Activated CD4-positive, alpha-beta T cell treated with anti-CD3 and anti-CD28 coated beads, Interleukin-2, amount 50 U/mL, for 16 hours (primary cell): ENCODE data around the gene REEP3.

ENCODE experiments used
- DNase-seq: peaks from one replicate; pipeline ENCODE4 v3.0.0-alpha.2; 2020

REEP3 gene

DNA sequence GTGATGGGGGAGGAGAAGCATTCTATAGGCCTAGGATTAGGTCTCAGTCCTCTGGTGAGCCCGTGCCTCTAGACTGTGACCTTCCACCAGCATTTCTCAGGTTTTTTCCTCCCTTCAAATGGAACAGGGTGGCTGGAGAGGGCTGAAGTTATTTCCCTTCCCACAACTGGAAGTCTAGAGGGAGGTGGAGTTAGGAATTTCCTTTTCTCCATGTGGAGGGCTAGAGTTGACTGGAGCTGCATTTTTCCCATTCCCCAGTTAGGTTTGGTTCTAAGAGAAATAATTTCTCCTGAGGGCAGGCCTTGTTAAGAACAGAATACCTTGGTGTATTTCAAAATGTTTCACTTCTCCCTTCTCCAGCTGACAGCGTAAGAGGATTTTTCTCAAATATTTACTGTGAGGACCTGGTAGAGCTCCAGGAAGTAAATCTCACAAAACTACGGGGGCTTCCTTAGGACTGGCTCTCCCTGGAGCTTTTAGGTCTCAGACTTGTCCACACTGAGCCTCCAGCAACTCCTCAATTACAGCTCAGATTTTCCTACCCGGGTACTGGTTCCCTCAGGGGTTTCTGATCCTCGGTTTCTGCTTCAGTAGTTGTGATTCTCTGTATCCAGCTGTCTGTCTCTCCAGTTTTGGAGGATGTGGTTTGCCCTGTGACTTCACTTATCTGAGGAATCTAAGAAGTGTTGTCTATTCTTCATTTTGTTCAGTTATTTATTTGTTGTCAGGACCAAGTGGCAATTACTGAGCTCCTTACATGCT is 6.0 kb upstream of the REEP3 start:
- peak; percentile 49 for DNase-seq

GRCh38 chr10:63516207-63516606 is 5.0 kb upstream of the REEP3 start:
- DNase-seq, result no peak

DNA sequence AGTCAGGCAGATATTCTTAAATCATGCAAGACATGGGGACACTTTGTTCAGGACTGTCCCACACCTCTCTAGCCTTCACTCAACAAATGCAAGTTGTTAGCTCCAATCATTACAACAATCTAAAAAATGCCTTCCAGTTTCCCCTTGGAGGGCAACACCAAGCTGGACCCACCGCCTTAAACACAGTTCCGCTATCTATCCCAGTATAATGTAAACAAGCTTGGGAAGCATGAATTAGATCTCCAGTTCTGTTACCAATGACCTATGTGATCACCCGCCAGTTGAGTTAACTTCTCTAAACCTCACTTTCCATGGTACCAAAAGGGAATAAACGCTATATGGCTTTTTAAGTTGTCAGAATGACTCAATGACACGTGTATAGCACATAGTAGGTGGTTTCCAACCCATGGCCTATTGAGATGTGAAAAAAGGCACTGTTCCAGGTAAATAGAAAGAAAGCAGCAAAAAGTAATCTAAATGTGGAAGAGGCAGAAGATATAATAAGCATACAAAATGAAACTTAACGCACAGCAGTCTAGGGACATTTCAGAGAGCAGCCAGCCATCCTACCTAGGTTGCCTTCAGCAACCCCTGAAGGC is 2.4 kb upstream of the REEP3 start:
- DNase-seq, result no peak

DNA sequence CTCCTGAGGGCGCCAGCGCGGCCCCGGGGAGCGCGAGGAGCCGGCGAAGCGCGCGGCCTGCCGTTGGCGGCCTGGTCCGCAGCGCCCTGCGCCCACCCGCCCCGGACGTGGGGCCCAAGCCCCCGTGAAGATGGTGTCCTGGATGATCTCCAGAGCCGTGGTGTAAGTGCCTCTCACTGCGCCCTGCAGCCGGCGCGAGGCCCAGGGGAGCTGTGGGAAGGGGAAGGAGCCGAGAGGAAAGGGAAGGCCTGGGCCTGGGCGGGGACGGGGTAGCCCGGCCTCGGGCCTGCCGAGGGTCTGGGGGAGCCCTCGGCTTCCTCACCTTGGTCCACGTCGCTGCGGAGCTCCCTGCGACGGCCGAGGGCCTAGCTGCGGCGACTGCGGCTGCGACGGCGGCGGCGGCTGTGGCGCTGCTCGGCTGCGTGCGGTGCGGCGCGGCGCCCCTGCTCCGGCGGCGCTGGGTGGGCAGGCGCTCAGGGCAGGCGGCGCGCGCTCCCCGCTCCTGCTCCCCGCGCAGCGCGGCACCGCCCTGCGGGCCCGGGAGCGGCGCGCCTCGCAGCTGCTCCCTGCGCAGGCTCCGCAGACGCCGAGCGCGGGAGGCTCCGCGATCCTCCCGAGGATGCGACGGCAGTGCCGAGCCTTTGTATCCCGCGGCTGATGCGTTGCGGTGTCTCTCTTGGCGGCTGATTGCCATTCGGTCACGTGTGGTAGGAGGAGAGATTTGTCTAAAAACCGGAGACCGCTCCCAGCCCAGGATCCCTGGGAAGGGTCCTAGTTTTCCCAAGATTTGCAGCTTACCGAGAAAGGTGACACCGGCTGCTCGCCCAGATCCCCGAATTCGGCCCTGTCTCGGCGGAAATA is 445 bp downstream of the REEP3 start:
- peak; percentile 53 for DNase-seq

- peak; percentile 46 for DNase-seq
Measured at GRCh38 chr10:63522277-63522687, 1.1 kb downstream of the REEP3 start.

DNA sequence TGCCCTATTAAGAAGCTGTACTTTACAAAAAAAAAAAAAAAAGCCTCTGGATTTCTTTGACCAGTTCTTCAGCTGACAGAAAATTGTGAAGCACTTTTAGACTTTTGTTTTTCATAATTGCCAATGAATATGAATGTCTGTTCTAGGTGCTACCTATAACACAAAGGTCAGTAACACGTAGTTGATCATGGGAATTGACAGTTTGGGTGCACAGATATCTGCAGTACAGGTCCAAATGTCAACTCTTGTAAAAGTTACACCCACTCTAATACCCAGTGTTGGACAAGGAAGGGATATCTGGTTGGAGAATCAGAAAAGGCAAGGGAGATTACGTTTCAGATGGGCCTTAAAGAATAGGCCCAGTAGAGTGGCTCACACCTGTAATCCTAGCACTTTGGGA is 1.8 kb downstream of the REEP3 start:
- no peak for DNase-seq

GRCh38 chr10:63525021-63525420 is 3.8 kb downstream of the REEP3 start:
- no peak for DNase-seq

DNA sequence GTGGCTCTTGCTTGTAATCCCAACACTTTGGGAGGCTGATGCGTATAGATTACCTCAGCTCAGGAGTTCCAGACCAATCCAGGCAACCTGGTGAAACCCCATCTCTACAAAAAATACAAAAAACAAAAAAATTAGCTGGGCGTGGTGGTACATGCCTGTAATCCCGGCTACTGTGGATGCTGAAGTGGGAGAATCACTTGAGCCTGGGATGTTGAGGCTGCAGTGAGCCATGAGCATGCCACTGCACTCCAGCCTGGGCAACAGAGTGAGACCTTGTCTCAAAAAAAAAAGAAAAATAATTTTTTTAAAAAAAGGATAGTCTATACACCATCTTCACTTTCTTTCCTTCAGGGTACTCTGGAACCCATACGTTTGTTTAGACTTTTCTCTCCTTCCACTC is 6.2 kb downstream of the REEP3 start:
- no peak for DNase-seq

GRCh38 chr10:63528084-63528744 is 7.0 kb downstream of the REEP3 start:
- DNase-seq, result no peak

- DNase-seq, result no peak
Measured at GRCh38 chr10:63530409-63530808, 9.2 kb downstream of the REEP3 start.

GRCh38 chr10:63534723-63535122 is 13.5 kb downstream of the REEP3 start:
- no peak for DNase-seq

DNA sequence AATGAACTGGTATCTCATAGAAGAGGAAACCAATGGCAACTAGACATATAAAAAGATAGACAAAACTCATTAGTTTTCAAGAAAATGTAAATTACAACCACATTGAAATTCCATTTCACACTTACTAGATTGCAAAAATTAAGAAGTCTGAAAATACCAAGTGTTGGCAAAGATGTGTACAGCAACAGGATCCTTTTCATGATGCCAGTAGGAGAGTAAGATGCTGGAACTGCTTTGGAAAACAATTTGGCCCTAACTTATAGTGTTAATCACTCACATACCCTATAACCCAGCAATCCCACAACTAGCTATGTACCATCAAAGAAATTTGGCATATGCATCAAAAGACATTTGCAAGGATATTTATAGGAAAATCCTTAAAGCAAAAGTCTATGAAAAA is 15.5 kb downstream of the REEP3 start:
- no peak for DNase-seq

DNA sequence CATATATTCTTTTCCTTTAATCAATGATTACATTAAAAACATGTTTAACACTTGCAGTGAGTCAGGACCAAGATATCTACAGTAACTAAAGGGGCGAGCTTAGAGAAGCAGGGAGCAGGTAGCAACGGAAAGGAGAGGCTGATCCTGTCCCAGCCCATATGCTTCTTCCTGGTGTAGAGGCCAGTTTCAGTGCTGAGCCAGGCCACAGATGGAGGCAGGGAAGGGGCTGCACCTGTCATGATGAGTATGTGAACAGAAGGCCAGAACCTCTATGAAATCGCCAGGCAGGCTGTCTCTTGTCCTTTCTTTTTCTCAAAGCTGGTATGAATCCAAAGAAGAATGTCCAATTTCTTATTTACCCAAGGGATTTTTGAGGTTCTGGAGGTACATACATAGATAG is 16.3 kb downstream of the REEP3 start:
- no peak for DNase-seq

DNA sequence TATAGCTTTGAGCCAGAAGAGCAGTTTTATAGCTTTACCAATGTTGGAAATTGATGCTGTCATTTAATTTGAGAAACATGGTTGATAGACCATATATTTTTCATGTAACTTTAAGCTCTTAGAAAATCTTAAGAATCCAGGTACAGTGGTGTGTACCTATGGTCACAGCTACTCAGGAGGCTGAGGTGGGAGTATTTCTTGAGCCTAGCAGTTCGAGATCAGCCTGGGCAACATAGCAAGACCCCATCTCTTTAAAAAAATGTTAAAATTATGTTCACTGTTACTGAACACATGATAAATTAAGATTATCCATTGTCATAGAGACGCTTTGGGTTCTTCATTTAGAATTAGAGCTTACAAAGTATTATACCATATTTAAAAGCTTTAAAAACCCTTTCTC is 18.2 kb downstream of the REEP3 start:
- no peak for DNase-seq

DNA sequence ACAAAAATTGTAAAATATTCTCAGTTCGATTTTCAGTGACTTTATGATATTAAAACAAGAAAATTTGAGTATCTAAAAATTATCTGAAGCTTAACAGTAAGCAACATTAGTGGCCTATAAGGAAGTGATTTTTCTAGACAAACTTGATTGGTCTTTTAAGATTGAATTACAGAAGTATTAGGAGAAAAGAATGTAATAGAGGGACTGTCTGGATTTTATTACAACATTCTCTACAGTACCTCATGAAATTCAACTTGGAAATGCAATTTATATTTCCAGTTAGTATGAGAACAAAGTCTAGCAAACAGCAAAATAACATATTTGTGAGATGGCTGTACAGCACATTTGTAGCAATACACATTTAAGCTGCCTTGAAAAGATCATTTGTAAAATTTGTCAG is 18.8 kb downstream of the REEP3 start:
- DNase-seq, result no peak

DNA sequence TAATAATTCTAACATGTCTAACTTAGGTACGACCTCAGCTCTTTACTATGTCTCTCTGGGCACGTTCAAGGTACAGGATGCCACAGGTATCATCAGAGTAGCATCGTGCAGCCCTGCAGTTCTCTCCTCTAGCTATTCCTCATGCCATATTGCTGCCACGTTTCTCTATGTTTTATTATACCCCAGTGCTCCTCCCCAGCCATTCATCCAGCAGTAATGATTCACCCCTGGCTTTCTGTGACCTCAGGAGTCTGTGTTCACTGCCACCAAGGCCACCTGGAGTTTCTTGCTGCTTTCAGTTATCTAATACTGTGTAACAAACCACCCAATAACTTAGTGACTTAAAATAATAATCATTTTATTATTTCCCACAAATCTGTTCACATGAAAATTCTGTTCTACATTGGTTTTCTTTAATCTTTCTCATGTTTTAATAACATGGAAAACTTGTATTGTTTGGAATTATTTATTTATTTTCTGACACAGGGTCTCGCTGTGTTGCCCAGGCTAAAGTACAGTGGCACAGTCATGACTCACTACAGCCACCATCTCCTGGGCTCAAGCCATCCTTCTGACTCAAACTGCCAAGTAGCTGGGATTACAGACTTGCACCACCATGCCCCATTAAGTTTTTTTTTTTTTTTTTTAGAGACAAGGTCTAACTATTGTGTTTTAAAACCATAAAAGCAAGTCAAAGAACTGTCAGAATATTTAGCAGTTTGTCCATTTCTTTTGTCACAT is 21.8 kb downstream of the REEP3 start:
- DNase-seq, result no peak

DNA sequence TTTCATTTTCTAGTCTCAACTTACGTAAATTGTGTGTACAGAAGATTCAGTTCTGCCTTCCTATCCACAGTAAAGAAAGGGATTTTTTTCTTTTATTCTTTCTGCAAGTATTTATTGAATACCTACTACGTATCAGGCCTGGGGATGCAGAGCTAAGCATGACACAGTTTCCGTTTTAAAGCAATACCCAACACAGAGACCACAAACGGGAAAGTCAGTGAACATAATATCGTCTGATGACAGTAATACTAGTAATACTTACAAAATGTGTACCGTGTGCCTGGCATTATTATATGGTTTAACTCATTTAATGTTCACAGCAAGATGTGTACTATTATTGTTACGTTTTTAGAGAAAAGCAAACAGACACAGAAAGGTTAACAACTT is 22.4 kb downstream of the REEP3 start:
- DNase-seq, result no peak

DNA sequence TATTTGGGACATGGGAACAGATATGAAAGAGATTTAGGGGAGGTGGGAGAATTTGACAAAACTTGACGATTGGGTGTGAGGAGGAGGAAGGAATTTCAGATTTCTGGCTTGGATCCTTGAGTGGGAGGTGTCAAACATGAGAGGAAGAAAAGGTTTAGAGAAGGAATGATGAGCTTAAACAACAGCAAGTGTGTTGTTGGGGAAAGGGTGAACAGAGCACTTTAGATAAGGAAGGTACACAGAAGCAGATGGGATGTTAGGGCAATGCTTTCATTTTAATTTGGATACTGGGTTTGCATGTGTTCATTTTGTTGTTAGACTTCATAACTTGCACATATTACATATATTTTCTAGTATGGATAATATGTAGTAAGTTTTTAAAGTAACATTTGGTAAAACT is 23.2 kb downstream of the REEP3 start:
- DNase-seq, result no peak

DNA sequence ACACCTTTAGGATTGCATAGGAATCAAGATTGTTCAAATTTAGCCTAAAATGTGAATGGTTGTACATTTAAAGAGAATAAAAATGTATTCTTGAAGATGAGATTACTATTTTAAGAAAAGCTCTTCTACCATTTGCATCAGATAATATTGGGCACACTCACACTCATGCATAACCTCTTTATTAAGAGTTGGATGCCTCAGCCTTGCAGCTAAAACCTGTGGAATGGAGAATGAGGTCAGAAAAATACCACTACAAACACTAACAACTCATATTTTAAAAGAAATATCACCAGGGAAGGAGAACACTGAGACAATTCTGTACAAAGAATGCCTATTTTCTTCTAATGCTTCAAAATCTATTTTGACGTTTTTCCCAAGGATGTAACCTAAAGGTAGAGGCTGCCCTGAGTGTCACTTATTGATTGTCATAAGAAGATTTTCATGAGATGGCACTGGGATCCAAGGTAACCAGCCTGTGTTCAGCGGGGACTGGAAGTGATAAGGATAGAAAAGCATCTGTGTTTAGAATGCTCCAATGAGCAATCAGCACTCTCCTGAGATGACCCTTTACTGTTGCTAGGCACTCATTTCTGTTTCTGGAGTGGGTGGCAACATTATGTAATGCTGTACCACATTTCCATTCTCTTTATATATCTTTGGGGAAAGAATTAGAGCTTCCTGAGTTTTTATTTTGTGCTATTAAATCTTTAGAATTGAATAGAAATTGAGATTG is 26.6 kb downstream of the REEP3 start:
- DNase-seq, result no peak

DNA sequence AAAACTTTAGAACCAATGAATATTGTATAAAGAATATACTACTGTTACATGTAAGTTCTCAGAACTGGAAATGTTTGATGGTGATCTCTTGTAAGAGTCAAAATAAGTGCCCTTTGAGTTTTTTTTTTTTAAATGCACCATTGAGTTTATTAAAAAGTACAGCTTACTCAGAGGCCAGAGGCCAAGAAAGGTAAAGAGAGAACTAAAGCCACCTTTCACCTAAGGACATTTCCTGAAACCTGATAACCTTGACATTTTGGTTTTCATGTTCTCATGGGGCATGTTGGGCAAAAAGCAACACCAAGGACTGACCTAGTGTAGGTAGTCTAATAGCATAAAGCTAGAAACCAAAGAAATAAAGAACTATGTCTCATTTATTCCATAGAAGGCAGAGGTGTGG is 27.7 kb downstream of the REEP3 start:
- DNase-seq, result no peak

- DNase-seq, result no peak
Measured at GRCh38 chr10:63549810-63550209, 28.6 kb downstream of the REEP3 start.

DNA sequence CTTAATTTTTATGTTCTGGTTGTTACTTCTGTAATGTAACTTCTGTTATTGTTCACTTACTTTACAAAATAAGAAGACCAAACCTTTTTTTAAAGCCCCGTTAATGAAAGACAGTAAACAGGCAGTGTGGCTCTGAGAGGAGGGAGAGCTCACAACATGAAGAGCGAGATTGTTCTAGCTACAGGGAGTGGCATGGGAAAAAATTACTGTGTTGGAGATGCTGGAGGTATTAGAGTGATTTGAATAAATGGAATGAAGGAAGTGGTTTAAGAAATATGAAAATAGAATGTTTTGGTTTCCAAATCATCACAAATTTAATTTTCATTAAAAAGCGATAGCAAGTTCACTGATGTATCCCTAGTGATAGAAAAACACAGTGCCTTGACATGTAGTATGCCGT is 31.8 kb downstream of the REEP3 start:
- DNase-seq, result no peak
